ENCODE results near the gene TMEM150A. TPM values are rescaled to one million over a fixed set of nuclear protein-coding genes. Genes with fewer than 3 reads are reported as not detected.

TMEM150A gene
- total and polyA plus RNA-seq, 2 donors (not counting 3 experiments of a cell fraction or from before 2014, with no cell fraction given), result 17.7 to 35.7 TPM

GRCh38 chr2:85596486-85597143, 5.9 kb downstream of the TMEM150A start:
- H3K36me3 ChIP-seq (ENCODE audit: control insufficient read depth in 2 of 2, extremely low read depth in 1 of 2, insufficient read depth in 2 of 2, low read length in 2 of 2), result peaks cover 0 to 36% of the 10 kb centered on the region in 2 experiments
- peak overlapping the region in 2 of 3 experiments; percentile 62 to 94 for H3K4me3 ChIP-seq (replicated peaks in 1 of 3; ENCODE audit: insufficient read depth in 1 of 3, low read depth in 1 of 3, low read length in 3 of 3)
- CTCF ChIA-PET, result interaction anchor here (1.2 to 1.3 kb wide), 2 partner anchors 9 to 45 kb away, joined by 3 read pairs; no protein-coding TSS in a partner anchor
- H3K9me1 ChIP-seq (replicated peaks; ENCODE audit: control insufficient read depth, extremely low read depth, insufficient read depth, low read length), result no peaks in the 10 kb centered on the region
- dilution Hi-C loops (cut with MboI; ENCODE audit: extremely low pct_ligation_motif_present, low sequenced_read_pairs), result no loop called here
- TF ChIP-seq GATA2 (IDR thresholded peaks at IDR 0.05; ENCODE audit: insufficient read depth, insufficient read length, low read depth, low read length) (no peak), EZH2 (IDR thresholded peaks at IDR 0.05; ENCODE audit: borderline replicate concordance, low read depth, low read length, severe bottlenecking) (no peak)
- peaks cover 21% of the 10 kb centered on the region for H3K79me2 ChIP-seq (ENCODE audit: control insufficient read depth, insufficient read depth, low read length)
- POLR2A ChIA-PET, result interaction anchor here (0.9 to 1.2 kb wide), 2 partner anchors 9 to 35 kb away, joined by 3 to 4 read pairs; partner anchors contain the start of gene GGCX
- no peak overlapping the region for H2AFZ ChIP-seq (ENCODE audit: low read depth, low read length)
- H3K9ac ChIP-seq (replicated peaks; ENCODE audit: extremely low read depth, insufficient read depth, low read length), result peak overlapping the region; percentile 77
- FAIRE-seq (no peak), DNase-seq (ENCODE audit: low read depth, low spot score) (no peak)
- no peak overlapping the region for H3K27ac ChIP-seq (ENCODE audit: insufficient read depth, low read depth, low read length)
- H4K20me1 ChIP-seq (replicated peaks; ENCODE audit: control insufficient read depth, extremely low read depth, insufficient read depth, low read length), result no peaks in the 10 kb centered on the region
- peak overlapping the region; percentile 58 for H3K4me2 ChIP-seq (ENCODE audit: insufficient read depth, low read length)
- intact Hi-C loops (cut with micrococcal nuclease), result no loop called here
- no peaks in the 10 kb centered on the region for H3K27me3 ChIP-seq (ENCODE audit: control insufficient read depth in 2 of 2, insufficient read depth in 2 of 2, low read length in 2 of 2)
- BruUV-seq (replicated peaks), result no TSS peak
- H3K9me3 ChIP-seq (replicated peaks; ENCODE audit: control insufficient read depth, insufficient read depth, low read length), result no peaks in the 10 kb centered on the region
- H3K4me1 ChIP-seq (ENCODE audit: control insufficient read depth, extremely low read depth, insufficient read depth, low read length), result peaks cover 17% of the 10 kb centered on the region

GRCh38 chr2:85596026-85596333, 6.5 kb downstream of the TMEM150A start:
- H3K9ac ChIP-seq (replicated peaks; ENCODE audit: extremely low read depth, insufficient read depth, low read length), result peak overlapping the region; percentile 77
- dilution Hi-C loops (cut with MboI; ENCODE audit: extremely low pct_ligation_motif_present, low sequenced_read_pairs) (no loop called here), intact Hi-C loops (cut with micrococcal nuclease) (no loop called here)
- ChIA-PET CTCF (interaction anchor here (0.9 to 1.9 kb wide), 6 partner anchors 8 to 241 kb away, joined by 3 to 6 read pairs (median 4); partner anchors contain the start of genes ELMOD3, RETSAT and VAMP8), POLR2A (interaction anchor here (0.9 to 1.8 kb wide), 3 partner anchors 10 to 57 kb away, joined by 3 to 6 read pairs (median 4); partner anchors contain the start of genes GGCX and MAT2A)
- DNase-seq (ENCODE audit: low read depth, low spot score), result no peak
- peaks cover 0 to 40% of the 10 kb centered on the region in 2 experiments for H3K36me3 ChIP-seq (ENCODE audit: control insufficient read depth in 2 of 2, extremely low read depth in 1 of 2, insufficient read depth in 2 of 2, low read length in 2 of 2)
- peaks cover 18% of the 10 kb centered on the region for H3K4me1 ChIP-seq (ENCODE audit: control insufficient read depth, extremely low read depth, insufficient read depth, low read length)
- H3K9me1 ChIP-seq (replicated peaks; ENCODE audit: control insufficient read depth, extremely low read depth, insufficient read depth, low read length), result no peaks in the 10 kb centered on the region
- H3K27me3 ChIP-seq (ENCODE audit: control insufficient read depth in 2 of 2, insufficient read depth in 2 of 2, low read length in 2 of 2), result no peaks in the 10 kb centered on the region
- H3K79me2 ChIP-seq (ENCODE audit: control insufficient read depth, insufficient read depth, low read length), result peaks cover 26% of the 10 kb centered on the region
- no peak for TF ChIP-seq MYC (IDR thresholded peaks at IDR 0.05; ENCODE audit: low read depth, low read length)
- TF ChIP-seq FOS (IDR thresholded peaks at IDR 0.05; ENCODE audit: borderline replicate concordance, insufficient read depth, low read length), result no peak
- TF ChIP-seq JUN (IDR thresholded peaks at IDR 0.05; ENCODE audit: borderline replicate concordance, insufficient read depth, insufficient read length, low read depth), result no peak
- TF ChIP-seq CTCF (IDR thresholded peaks at IDR 0.05; ENCODE audit: extremely low read depth in 1 of 2, insufficient read depth in 1 of 2, low read depth in 1 of 2, low read length in 2 of 2), result no peak
- no peak for TF ChIP-seq POLR2AphosphoS5 (IDR thresholded peaks at IDR 0.05; ENCODE audit: insufficient read depth, low read depth, low read length)
- TF ChIP-seq EZH2 (IDR thresholded peaks at IDR 0.05; ENCODE audit: borderline replicate concordance, low read depth, low read length, severe bottlenecking), result no peak
- TF ChIP-seq POLR2A (IDR thresholded peaks at IDR 0.05; ENCODE audit: low read depth, low read length), result no peak
- TF ChIP-seq MAX (IDR thresholded peaks at IDR 0.05; ENCODE audit: insufficient read depth, insufficient read length), result no peak
- no peak for TF ChIP-seq GATA2 (IDR thresholded peaks at IDR 0.05; ENCODE audit: insufficient read depth, insufficient read length, low read depth, low read length)
- peak overlapping the region; percentile 59 for H3K27ac ChIP-seq (ENCODE audit: insufficient read depth, low read depth, low read length)
- H3K4me2 ChIP-seq (ENCODE audit: insufficient read depth, low read length), result peak overlapping the region; percentile 58
- no peak for FAIRE-seq
- H3K4me3 ChIP-seq (replicated peaks in 1 of 3; ENCODE audit: insufficient read depth in 1 of 3, low read depth in 1 of 3, low read length in 3 of 3), result peak overlapping the region; percentile 38 to 94 (median 62)
- no peaks in the 10 kb centered on the region for H4K20me1 ChIP-seq (replicated peaks; ENCODE audit: control insufficient read depth, extremely low read depth, insufficient read depth, low read length)
- peak overlapping the region; percentile 39 for H2AFZ ChIP-seq (ENCODE audit: low read depth, low read length)
- BruUV-seq (replicated peaks), result no TSS peak
- H3K9me3 ChIP-seq (replicated peaks; ENCODE audit: control insufficient read depth, insufficient read depth, low read length), result no peaks in the 10 kb centered on the region

All from endothelial cell of umbilical vein (primary cell).